ENCODE data around the gene KCND2.

The KCND2 gene

DNA sequence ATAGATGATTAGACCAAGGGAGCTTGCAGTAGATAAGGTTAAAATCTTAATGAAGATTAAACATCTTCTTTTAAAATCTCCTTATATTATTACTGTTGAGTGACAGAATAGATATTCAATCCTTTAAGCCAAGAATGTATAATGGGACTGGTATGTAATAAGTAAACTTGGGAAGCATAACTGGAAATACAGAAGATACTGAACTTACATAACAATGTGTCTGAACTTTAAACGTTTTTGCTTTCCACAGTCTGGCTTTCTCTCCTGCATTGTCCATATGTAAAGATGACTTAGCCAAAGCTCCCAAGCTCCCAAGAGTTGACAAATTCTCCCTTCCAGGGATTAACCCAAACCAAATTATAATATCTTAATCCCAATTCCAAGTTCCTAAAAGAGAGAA, 129.8 kb downstream of the KCND2 start:
- DNase-seq (ENCODE audit: low read depth) = no peak
- peak overlapping the region; percentile 19; the same call in 1 of the 2 replicates for H3K4me3 ChIP-seq (ENCODE audit: low read depth, low read length)
- TF ChIP-seq, protein P1, sequence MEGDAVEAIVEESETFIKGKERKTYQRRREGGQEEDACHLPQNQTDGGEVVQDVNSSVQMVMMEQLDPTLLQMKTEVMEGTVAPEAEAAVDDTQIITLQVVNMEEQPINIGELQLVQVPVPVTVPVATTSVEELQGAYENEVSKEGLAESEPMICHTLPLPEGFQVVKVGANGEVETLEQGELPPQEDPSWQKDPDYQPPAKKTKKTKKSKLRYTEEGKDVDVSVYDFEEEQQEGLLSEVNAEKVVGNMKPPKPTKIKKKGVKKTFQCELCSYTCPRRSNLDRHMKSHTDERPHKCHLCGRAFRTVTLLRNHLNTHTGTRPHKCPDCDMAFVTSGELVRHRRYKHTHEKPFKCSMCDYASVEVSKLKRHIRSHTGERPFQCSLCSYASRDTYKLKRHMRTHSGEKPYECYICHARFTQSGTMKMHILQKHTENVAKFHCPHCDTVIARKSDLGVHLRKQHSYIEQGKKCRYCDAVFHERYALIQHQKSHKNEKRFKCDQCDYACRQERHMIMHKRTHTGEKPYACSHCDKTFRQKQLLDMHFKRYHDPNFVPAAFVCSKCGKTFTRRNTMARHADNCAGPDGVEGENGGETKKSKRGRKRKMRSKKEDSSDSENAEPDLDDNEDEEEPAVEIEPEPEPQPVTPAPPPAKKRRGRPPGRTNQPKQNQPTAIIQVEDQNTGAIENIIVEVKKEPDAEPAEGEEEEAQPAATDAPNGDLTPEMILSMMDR (IDR thresholded peaks at IDR 0.05; ENCODE audit: insufficient read depth, low read depth, low read length, missing control alignments) = no peak

DNA sequence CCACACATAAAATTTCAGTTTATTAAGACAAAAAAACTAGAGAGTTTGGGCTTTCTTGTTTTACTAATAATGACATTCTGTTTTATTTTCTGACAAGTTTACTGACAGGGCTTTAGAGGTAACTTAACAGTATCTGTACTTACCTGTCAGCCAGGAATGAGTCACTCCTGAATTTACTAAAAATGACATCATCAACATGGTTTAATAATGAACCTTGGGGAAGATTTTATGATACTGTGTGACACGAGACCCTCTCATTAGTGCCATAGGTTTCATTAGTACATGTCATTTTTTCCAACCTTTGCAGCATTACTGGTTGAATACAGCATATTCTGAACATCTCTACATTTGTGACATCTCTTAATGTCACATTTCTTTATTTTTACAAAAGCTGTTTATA, 131.1 kb downstream of the KCND2 start:
- TF ChIP-seq, protein P1 (IDR thresholded peaks at IDR 0.05; ENCODE audit: insufficient read depth, low read depth, low read length, missing control alignments) = no peak
- peak; percentile 63 for DNase-seq (ENCODE audit: low read depth)
- H3K4me3 ChIP-seq (ENCODE audit: low read depth, low read length) = no peak overlapping the region

- TF ChIP-seq, protein P1 (IDR thresholded peaks at IDR 0.05; ENCODE audit: insufficient read depth, low read depth, low read length, missing control alignments) = no peak
- no peak for DNase-seq (ENCODE audit: low read depth)
- H3K4me3 ChIP-seq (ENCODE audit: low read depth, low read length) = no peak overlapping the region; the same call in 1 of the 2 replicates
These were observed 132.7 kb downstream of the KCND2 start for GRCh38 chr7:120405652-120406051.

DNA sequence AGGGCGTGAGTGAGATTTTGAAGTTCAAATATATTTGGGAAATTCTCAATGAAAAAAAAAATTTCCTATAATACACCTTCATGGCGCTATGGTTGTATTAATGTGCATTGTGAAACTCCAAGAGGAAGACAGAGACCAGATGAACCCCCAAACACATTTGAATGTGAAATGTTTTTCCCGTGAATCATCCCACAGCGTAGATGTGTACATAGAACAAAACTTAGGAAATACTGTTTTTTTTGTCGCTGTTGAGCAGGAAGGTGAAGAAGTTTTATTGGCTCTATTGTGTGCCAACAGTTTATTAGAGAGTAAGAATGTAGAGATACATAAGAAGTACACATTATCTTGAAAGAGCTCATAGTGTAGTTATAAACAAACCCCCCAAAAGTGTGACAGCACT, 134.0 kb downstream of the KCND2 start:
- TF ChIP-seq, protein P1 (IDR thresholded peaks at IDR 0.05; ENCODE audit: insufficient read depth, low read depth, low read length, missing control alignments) = no peak
- H3K4me3 ChIP-seq (ENCODE audit: low read depth, low read length) = no peak overlapping the region
- DNase-seq (ENCODE audit: low read depth) = no peak

- H3K4me3 ChIP-seq (ENCODE audit: low read depth, low read length) = no peak overlapping the region
- peak; percentile 52 for DNase-seq (ENCODE audit: low read depth)
- TF ChIP-seq, protein P1 (IDR thresholded peaks at IDR 0.05; ENCODE audit: insufficient read depth, low read depth, low read length, missing control alignments) = no peak
These were observed 139.4 kb downstream of the KCND2 start for GRCh38 chr7:120412139-120413050.

DNA sequence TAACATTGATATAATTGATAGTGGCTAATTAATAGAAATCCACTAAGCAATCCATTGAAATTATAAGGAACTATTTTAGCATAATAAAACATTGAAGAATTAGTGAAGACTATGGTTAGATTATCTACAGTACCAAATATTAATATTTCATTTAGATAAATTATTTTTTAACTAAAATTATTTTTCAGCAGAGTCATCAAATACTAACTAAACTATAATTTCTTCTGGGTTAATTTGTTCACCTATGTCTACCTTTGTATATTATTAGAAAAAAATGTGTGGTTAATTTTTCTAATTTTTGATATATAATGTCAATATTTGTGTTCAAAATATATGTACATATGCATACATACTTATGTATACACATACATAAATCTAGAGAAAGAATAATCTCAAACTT, 140.2 kb downstream of the KCND2 start:
- H3K4me3 ChIP-seq (ENCODE audit: low read depth, low read length) = no peak overlapping the region
- no peak for DNase-seq (ENCODE audit: low read depth)
- TF ChIP-seq, protein P1 (IDR thresholded peaks at IDR 0.05; ENCODE audit: insufficient read depth, low read depth, low read length, missing control alignments) = no peak
